Activated CD8-positive, alpha-beta memory T cell treated with anti-CD3 and anti-CD28 coated beads, Interleukin-2, amount 50 U/mL, for 24 hours (primary cell): ENCODE measurements around the gene LTBP1.
A peak's percentile ranks its signal among the peaks of the same experiment; 100 is the strongest.
"Not testable (repeated sequence)": the region's sequence is repeated elsewhere in the genome, so short reads cannot be mapped to it uniquely, and the experiment has no call there.

Experiments
- DNase-seq: peaks from one replicate; pipeline ENCODE4 v3.0.0-alpha.2; 2020; ENCODE audit errors: extremely low read depth

The LTBP1 gene

DNA sequence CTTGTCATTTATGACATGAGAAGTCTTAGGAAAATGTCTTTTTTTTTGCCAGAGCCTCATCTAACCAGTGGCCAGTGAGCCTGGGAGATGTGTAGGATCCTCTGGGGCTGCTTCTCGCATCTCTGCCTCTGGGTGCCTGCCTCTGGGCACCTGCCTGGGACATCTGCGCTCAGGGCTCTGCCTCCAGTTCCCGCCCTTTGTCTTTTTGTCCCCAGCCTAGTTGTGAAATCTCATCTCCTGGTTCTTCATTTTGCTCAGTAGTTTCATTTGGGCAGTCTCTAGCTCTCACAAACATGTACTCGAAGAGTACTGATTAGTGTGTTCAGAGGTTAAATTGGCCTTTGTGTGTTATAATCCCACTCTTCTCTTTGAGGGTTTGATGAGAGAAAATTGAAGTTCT lies 92.0 kb downstream of the LTBP1 start:
- no peak for DNase-seq

DNA sequence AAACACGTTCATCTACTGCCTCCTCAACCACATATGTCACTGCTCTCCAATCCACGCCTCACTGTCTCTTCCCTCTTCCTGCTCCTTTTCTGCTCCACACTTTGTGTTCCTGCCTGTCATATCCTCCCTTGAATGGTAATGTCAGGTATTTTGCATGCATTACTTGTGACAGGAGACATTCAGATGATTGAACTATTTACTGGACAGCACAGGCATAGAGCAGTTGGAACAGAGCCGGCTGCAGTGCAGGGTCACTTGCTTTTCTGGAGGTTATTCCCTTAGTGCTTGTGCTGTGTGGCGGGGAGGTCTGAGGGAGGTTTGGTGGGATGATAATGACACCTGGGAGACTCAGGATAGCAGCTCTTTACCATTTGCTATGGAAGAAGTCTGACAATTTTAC lies 93.8 kb downstream of the LTBP1 start:
- no peak for DNase-seq

DNA sequence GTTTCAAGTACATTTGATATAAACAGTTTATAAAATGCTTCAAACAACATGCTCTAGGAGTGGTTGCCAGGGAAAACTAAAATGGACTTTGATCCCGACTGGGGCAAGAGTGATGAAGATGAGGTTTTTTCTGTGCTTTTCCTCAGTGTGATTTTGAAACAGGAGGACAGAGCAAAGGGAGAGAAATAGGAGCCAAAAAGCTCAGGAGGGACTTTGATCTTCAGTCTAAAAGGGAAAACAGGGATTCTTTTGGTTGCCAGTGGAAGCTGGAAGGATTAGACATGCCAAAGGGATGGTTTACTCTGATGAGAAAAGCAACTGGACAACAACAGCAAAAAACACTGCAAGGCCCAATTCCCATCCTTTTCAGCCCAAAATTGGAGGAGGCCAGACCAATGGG lies 95.5 kb downstream of the LTBP1 start:
- DNase-seq: no peak

DNA sequence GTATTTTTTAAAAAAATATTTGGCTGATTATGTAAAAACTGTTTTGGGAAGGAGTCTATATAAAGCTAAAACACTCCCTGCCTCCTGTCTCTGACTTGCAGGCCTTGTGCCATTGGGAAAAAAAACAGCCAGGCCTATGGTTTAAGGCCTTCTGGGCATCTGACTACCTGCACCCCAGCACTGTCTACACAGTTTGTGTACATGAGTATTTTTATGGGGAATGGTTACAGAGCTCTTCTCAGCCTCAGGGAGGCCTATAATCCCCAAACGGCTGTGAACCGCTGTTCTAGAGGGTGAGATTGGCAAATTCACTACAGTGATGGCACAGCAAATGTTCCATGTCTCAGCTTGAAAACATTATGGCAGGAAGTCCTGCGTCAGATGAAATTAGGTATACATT lies 96.1 kb downstream of the LTBP1 start:
- DNase-seq: no peak

DNA sequence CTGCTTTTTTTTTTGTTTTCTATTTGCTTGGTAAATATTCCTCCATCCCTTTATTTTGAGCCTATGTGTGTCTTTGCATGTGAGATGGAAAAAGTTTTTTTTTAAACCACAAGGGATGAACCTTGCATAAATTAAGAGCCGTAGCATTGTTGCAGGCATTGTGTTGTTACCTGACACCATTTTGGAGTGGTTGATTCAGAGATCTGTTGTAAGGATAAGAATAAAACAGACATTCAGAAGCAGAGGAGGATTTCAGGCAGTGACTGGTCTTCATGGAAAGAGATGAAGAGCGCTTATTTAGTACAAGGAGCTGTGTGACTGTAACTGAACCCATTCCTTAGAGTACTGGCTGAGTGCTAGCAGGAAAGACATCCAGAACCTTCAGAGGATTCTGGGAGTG lies 101.2 kb downstream of the LTBP1 start:
- no peak for DNase-seq

DNA sequence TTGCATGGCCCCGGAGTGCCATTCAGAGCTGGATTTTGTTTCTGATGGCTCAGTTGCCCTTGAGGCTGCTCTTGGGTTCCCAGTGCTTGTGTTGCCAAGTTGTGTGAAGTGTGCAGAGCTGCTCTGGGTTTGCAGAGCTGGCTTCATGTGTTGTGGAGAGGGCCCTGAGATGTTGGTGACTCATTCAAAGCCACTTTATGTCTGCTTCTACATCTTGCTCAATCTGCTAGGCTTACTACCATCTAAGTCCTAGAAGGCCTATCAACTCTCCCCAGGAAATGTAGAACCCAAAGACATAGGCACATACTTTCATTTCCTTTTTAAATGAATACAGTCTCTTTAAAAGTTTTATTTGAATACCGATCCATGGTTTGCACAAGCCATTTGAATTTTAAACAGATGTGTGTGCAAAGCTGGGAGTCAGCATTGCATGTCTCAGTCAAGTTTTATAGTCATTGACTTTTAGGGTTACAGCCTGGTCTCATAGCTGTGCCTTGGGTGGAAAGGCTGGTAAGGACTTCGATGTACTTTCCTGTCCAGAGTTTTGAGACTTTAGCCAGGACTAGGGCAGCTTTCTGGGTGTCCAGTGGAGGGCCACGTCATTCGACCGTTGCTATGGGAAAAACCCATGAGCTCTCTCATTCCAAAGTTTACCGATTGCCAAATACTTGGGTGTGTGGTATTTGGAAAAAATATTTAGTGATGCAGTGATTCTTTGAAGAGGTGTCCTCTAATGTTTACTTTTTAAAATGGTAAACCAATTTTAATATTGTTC lies 105.0 kb downstream of the LTBP1 start:
- no peak for DNase-seq

DNA sequence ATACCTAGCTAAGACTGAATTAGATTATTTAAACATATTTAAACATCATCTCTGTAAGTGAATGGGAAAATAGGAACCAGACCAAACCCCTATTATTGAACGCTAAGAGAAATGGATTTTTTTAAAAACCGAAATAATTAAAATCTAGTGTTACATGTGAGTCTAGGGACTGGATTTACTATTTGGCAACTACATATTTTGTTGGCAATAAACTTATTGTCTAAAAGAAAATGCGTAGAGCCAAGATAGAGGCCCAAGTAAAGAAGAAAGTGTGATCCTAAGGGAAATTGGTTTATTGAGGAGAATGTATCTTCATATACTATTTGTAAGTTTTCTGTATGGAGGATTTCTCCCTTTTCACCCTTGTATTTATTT lies 105.6 kb downstream of the LTBP1 start:
- DNase-seq: no peak

DNA sequence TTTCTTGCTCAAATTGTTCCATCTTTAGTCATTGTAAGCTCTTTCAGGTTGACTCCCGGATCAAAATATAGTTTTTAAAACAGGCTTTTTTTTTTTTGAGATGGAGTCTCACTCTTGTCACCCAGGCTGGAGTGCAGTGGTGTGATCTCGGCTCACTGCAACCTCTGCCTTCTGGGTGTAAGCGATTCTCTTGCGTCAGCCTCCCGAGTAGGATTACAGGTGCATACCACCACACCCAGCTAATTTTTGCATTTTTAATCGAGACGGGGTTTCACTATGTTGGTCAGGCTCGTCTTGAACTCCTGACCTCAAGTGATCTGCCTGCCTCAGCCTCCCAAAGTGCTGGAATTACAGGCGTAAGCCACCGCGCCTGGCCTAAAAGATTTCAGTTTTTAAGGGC lies 106.0 kb downstream of the LTBP1 start:
- DNase-seq: not testable (repeated sequence)

DNA sequence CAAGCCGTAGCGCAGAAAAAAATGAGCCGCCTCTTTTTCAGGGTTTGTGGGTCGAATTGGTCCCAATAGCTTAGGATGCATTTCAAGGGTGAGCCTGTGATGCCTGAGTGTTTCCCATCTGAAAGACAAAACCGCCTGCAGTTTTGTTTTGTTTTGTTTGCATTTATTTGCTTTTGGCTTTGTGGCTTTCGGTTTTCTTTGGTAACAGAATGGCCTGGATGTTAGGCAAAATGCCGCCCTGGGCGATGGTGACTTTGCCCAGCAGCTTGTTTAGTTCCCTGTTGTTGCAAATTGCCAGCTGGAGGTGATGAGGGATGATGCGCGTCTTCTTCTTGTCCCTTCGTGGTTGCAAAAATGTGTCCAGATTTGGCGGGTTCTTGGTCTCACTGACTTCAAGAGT lies 109.4 kb downstream of the LTBP1 start:
- no peak for DNase-seq

DNA sequence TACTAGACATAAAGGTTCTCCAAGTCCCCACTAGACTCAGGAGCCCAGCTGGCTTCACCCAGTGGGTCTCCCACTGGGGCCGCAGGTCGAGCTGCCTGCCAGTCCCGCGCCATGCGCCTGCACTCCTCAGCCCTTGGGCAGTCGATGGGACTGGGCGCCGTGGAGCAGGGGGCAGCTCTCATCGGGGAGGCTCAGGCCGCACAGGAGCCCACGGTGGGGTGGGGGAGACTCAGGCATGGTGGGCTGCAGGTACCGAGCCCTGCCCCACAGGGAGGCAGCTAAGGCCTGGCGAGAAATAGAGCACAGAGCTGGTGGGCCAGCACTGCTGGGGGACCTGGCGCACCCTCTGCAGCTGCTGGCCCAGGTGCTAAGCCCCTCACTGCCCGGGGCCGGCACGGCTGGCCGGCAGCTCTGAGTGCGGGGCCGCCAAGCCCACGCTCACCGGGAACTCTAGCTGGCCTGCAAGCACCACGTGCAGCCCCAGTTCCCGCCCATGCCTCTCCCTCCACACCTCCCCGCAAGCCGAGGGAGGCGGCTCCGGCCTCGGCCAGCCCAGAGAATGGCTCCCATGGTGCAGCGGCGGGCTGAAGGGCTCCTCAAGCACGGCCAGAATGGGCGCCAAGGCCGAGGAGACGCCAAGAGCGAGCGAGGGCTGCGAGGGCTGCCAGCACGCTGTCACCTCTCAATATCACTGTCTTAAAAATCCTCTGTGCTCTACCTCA lies 110.7 kb downstream of the LTBP1 start:
- not testable (repeated sequence) for DNase-seq

DNA sequence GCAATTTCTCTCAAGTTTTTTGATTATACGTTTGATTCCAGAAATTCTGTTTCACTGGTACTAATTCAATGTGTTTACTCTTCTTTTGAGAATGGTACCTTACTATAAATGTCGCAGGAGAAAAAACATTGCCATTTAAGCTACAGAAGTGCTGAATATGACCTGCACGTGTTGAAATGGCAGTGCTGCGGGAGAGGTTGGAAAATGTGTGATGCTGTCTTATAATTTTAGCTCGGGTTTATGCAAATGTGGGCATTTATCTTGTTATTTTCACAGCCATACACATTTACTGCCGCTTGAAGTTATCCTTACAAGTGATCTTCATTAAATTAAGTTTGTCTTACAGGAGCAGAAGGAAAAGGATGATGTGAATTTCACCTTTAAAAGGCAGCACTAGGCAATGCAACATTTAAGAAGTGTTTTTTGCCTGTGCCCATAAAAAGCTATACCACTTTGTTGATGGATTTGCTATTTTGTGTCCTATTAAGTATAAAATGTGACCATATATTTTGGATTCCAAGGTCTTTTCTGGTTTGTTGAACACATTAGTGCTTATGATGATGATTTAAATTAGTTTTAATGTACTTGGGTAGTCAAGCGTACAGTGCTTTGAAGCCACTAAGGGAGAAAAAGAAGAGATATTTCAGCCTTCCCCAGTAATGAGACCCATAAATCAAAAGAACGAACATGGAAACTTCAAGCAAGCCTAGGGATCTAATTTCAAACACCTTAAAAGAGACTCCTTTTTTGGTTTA lies 112.1 kb downstream of the LTBP1 start:
- no peak for DNase-seq

DNA sequence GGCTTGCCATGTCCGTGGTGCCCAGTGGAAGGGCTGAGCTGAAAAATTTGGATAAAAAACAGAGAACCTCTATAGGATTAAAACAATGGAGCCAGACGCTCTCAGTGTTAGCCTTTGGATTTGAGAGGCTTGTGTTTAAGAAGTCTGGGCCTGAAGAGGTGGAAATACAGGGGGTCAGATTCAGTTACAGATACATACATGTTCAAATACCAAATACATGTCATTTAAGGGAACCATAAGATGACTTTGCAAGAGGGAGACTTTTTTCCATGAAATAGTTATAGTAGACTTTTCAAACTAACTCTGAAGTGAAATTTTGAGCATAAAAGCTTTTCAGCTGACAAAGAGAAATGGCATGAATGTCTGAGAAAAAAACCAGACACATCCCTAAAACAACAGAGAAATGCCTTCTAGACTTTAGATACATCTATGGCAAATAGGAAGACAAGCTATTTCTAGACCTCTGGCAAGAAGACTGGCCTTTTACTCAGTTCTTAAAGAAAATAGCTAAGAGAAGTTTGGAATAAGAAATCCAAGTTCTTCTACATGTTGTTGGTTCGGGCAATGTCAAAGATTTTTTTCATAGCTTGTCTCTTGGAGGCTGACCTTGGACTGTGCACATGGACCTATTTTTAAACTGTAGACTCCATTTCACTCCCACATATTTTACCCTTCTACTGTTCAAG lies 112.9 kb downstream of the LTBP1 start:
- no peak for DNase-seq

DNA sequence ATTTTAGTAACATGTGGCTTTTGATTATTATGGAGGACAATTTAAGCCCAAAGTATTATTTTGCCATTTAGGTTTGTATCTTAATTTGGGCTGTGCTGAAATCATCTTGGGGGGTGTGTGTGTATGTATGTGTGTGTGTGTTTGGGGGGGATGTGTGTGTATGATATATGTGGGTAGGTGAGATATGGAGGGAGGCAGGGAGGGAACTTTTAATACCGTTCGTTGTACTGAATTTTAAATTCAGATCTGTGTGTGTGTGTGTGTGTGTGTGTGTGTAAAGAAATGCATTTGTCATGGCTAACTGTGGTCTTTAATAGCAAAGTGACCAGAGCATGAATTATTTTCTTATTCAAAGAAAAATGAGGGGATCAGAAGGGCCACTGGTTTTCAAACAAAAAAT lies 113.7 kb downstream of the LTBP1 start:
- DNase-seq: no peak

DNA sequence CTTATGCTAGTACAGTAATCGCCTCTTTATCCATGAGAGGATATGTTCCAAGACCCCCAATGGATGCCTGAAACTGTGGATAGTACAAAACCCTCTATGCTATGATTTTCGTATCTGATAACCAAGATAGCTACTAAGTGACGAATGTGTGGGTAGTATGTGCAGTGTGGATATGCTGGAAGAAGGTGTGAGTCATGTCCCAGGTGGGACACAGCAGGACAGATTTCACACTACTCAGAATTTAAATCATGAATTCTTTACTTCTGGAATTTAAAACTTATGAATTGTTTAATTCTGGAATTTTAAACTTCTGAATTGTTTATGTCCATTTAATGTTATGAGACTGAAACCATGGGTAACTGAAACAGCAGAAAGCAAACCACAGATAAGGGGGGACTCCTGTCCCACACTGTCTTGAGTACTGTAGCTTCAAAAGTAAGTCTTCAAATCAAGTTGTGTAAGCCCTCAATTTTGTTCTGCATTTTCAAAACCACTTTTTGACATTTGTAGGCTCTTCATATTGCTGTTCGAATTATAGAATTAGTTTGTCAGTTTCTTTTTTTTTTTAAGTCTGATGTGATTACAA lies 116.0 kb downstream of the LTBP1 start:
- DNase-seq: no peak

DNA sequence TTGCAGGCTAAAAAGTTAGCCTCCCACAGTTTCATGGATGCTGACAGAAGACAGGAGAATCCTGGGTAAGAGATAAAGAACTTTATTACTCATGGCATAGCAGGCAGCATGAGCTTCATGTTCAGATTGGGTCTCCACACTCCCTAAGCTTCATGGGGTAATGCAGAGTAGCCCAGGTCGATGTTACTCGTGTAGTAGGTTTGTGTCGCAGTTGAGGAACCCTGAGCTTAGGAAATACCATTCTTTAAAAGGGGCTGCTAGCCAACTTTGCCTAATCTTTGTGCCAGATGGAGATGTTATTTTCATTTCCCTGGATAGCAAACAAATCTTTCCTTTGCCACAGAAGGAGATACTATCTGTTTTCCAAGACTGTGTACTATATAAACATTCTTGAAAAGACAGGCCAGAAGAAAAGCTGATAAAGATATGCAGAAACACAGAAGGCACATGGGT lies 117.6 kb downstream of the LTBP1 start:
- no peak for DNase-seq

DNA sequence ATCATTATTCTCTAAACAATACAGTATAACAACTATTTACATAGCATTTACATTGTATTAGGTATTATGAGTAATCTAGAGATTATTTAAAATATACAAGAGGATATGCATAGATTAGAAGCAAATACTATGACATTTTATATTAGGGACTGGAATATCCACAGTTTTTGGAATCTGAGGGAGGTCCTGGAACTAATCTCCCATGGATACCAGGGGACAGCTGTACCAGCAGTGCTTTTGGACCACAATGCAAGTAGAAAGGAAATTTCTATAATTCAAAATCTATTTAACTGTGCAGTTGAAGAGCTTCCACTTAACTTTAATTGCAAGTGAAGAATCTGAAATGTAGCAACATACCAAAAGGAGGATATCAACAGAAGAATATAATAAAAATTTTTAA lies 120.8 kb downstream of the LTBP1 start:
- no peak for DNase-seq

DNA sequence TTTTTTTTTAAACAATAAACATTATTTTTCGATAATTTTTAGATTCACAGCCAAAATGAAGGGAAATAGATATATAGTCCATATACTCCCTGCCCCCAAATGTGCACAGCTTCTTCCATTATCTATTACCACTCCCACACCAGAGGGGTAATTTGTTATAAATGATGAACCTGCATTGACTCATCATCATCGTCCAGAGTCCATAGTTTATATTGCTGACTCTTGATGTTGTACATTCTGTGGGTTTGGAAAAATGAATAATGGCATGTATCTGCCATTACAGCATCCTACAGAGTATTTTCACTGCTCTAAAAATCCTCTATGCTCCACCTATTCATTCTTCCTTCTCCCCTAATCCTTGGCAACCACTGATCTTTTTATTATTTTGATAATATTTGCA lies 121.5 kb downstream of the LTBP1 start:
- DNase-seq: no peak

DNA sequence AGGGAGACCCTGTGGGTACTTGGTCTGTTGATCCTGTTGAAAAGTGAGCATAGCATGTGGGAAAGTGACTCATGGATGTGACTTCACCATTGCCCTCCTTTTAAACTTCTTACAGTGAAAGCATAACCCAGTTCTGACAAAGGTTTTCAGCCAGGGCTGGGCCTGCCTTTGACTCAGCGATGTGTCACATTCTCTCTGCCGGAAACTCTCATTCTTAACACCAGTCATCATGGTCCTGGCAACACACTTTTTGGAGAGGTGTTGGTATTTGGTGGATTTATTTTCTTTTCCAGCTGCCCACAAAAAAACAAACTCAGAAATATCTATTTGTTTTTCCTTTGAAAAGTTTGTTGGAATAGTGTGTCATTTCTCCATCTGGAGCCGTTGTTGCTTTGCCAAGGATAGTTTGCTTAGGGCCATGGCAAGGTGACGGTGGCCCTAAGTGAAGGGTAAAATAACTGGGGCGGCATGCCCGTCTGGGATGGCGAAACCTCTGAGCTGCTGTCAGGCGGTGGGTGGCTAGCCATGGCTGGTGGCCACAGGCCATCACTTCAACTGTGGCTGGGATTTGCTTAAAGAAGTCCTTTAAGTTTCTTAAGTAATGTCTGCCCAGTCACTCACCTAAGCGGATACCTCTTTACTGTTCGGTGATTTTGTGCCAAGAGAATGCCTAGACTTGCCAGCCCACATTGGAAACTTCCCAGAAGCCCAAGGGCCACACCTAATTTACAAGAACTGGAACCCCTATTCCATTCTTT lies 123.3 kb downstream of the LTBP1 start:
- peak; percentile 10 for DNase-seq

DNA sequence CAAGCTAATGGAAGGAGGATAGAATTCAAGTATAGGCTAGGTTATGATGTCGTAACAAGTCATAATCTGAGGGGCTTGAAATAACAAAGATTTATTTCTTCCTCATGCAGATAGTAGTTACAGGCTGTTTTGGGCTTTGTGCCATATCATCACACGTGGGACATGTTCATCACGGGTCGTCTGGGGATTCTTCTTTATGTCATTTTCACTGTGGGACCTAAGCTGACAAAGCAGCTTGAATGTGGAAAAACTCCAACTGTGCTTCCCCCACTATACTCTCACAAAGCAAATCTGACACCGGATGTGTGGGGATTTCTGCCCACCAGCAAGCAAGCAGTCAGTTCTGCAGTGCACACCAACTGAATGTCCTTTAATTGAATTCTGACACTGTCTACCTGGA lies 124.8 kb downstream of the LTBP1 start:
- no peak for DNase-seq

DNA sequence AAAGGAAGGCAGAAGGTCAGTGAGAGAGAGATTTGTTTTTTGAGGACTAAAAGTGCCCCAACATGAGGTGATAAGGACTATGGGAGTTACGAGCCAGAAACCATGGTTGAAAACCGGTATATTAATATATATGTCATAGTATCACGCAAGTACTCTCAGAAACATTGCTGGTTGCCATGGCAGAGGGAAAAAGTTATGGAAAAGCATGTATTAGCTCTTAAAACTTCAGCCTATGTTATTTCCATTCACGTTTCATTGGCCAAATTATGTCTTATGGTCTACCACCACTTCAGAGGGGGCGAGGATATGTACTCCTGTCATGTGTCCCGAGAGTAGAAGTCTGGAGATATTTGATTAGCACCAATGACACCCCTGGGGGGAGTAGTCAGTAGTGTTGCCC lies 125.9 kb downstream of the LTBP1 start:
- no peak for DNase-seq

DNA sequence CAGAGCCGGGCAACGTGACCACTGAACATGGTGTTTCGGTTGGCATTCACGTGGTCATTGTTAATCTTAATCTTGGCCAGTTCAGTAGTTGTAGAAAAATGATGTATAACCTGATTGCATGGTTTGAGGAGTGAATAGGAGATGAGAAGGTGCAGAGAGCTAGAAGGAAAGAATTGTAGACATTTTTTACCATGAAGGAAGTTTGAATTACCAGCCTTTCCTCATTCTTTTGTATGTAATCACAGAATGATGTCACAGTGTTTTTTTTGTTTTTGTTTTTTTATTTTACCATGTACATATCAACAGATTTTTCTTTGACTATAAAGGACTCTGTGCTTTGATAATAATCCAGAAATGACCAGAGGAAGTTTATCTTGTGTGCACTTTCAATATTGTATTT lies 126.3 kb downstream of the LTBP1 start:
- DNase-seq: no peak
